ENCODE results near the gene SPARCL1.
"Not testable (repeated sequence)": the region's sequence is repeated elsewhere in the genome, so short reads cannot be mapped to it uniquely, and the experiment has no call there.

Gene SPARCL1

GRCh38 chr4:87451537-87451936 is 77.6 kb downstream of the SPARCL1 start:
- no peak for DNase-seq (ENCODE audit: low read depth in 1 of 2, low spot score in 1 of 2)

DNA sequence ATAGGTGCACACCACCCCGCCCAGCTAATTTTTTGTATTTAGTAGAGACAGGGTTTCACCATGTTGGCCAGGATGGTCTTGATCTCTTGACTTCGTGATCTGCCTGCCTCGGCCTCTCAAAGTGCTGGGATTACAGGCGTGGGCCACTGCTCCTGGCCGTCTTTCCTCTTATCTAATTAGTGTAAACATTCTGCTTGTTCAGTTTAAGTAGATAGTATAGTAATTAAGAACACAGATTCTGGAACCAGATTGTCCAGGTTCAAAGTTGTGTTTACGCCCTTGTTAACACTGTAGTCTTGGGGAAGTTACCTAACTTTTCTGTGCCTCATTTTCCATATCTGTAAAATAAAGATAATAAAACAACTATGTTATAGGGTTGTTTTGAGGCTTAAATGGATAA is 82.8 kb downstream of the SPARCL1 start:
- DNase-seq (ENCODE audit: low read depth in 1 of 2, low spot score in 1 of 2): not testable (repeated sequence)

DNA sequence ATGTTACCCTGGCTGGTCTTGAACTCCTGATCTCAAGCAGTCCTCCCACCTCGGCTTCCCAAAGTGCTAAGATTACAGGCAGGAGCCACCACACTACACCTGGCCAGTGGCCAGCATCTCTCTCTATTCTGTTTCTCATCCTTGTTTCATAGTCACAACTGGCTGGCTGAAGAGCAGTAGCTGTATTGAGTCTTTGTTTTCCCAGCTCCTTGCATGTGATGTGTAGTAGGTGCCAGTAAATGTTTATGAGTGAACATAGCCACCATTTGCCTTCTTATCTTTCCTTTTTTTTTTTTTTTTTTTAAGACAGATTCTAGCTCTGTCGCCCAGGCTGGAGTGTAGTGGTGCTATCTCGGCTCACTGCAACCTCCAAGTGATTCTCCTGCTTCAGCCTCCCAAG is 83.2 kb downstream of the SPARCL1 start:
- no peak for DNase-seq (ENCODE audit: low read depth in 1 of 2, low spot score in 1 of 2)

GRCh38 chr4:87444741-87445140 is 84.4 kb downstream of the SPARCL1 start:
- no peak for DNase-seq (ENCODE audit: low read depth in 1 of 2, low spot score in 1 of 2)

DNA sequence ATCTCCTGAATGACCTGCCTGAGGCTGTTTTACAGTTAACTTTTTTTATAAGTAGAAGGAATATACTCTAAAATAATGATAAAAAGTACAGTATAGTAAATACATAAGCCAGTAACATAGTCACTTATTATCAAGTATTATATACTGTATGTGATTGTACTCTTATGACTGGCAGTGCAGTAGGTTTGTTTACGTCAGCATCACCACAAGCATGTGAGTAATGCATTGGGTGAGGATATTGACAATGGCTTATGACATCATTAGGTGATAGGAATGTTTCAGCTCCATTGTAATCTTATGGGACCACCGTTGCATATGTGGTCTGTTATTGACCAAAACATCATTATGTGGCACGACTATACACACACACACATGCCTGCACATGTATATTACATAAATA is 86.3 kb downstream of the SPARCL1 start:
- DNase-seq (ENCODE audit: low read depth in 1 of 2, low spot score in 1 of 2): no peak

DNA sequence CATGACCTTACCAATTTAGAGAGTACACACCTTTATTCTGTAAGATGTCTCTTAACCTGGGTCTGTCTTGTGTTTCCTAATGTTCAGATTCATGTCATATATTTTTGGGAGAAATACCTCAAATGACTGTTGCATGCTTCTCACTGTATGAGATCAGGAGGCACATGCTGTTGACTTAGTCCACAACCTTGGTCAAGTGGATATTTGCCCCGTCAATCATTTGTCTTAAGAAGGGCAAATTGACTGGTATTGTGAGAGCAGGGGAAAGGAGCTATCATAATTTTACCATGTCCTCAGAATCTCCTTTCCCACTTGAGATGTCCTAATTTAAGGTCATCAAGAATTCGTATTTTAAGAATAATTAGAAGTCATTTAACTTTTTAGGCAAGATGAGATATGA is 95.8 kb downstream of the SPARCL1 start:
- no peak for DNase-seq (ENCODE audit: low read depth in 1 of 2, low spot score in 1 of 2)

- DNase-seq (ENCODE audit: low read depth in 1 of 2, low spot score in 1 of 2): no peak
These were observed 99.1 kb downstream of the SPARCL1 start for GRCh38 chr4:87430038-87430437.

GRCh38 chr4:87428979-87429378 is 100.2 kb downstream of the SPARCL1 start:
- no peak for DNase-seq (ENCODE audit: low read depth in 1 of 2, low spot score in 1 of 2)

GRCh38 chr4:87427518-87427868 is 101.7 kb downstream of the SPARCL1 start:
- DNase-seq (ENCODE audit: low read depth in 1 of 2, low spot score in 1 of 2): no peak

GRCh38 chr4:87426865-87427517 is 102.2 kb downstream of the SPARCL1 start:
- no peak for DNase-seq (ENCODE audit: low read depth in 1 of 2, low spot score in 1 of 2)

DNA sequence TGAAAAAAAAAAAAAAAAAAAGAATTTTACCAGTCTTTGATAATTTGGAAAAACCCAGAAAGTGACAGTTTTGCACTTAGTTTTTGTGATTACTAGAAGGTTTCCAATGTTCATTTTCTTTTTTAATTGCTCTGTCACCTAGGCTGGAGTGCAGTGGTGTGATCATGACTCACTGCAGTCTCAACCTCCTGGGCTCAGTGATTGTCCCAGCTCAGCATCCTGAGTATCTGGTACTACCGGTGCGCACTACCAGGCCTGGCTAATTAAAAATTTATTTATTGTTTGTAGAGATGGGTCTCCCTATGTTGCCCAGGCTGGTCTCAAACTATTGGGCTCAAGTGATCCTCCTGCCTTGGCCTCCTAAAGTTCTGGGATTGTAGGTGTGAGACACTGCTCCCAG is 103.5 kb downstream of the SPARCL1 start:
- no peak for DNase-seq (ENCODE audit: low read depth in 1 of 2, low spot score in 1 of 2)

- DNase-seq (ENCODE audit: low read depth in 1 of 2, low spot score in 1 of 2): not testable (repeated sequence)
These were observed 105.1 kb downstream of the SPARCL1 start for GRCh38 chr4:87424099-87424543.

Data from activated CD4-positive, alpha-beta T cell treated with anti-CD3 and anti-CD28 coated beads, Interleukin-2, amount 50 U/mL, for 24 hours (primary cell).